HPDE6-E6E7 (cell line): ENCODE data around the gene METTL26.

Experiments used
- DNase-seq: peaks from one replicate; pipeline ENCODE4 v3.0.0; 2011; ENCODE audit warnings: missing footprints; ENCODE audit errors: extremely low spot score

METTL26 gene

DNA sequence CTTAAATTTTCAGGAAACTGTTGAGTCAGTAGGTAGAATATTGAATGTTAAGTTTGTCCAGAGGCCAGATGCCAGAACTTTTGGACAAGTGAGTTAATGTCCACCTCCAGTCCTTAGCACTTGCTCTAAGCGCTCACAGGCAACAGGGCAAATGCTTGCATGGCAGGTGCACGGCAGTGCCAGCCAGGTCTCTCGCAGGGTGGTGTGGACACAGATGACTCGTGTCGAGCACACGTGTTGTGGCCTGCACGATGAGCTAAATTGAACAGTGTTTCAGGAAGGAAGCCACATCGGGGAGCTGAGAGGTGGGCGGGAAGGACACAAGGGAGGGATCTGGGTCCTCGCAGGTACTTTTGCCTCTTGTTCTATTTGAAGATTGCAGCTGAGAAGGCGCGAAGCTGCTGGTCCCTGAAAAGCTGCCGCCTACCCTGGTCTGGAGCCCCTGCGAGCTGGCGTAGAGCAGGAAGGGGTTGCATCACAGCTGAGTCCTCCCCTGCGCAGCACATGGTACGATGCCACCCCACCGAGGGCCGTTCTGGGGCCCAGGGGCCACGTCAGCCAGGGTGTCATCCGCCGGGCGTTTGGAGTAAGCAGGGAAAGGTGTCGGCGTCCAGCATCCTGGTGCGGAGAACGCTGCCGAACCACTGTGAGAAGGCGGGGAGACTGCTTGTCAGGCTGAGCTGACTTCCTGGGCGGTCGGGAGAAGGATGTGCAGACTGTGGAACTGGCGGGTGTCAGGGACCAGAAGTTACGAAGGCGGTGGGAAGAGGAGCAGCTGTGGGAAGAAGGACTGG is 40.0 kb downstream of the METTL26 start:
- no peak for DNase-seq

DNA sequence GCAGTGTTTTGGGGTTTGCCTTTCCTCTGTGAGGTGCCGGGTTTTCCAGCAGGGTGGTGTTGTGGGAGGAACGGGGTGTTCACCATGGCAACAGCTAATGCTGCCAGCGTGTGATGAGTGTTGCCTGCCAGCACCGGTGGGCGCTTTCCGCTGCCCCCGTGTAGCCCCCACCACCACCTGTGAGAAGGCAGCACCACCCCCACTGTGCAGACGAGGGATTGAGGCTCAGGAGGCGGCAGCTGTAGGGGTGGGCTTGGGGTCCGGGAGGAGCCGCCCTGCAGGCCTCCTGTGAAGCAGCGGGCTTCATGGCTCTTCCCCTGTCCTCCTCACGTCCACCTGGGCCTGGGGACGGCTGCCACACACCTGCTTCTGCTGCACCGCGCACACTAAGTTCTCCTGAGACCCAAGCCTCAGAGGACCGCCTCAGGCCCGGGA is 41.0 kb downstream of the METTL26 start:
- no peak for DNase-seq

DNA sequence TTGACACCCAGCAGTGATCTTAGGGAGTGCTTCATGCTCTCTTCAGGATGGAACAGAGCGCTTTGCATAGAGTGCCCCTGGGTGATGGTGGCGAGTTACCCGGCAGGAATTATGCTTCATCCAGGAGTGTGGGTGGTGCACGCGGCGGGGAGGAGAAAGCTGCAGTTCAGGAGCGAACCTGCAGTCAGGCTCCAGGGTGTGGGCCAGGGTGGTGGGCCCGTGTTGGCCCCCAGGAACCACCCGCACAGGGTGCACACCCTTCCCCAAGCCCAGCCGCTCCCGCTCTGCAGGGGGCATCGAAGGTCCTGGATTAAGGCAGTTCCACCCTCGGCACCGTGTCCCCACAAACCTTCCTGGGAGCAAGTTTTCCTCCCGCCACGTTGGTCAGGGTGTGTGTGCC is 42.3 kb downstream of the METTL26 start:
- no peak for DNase-seq

DNA sequence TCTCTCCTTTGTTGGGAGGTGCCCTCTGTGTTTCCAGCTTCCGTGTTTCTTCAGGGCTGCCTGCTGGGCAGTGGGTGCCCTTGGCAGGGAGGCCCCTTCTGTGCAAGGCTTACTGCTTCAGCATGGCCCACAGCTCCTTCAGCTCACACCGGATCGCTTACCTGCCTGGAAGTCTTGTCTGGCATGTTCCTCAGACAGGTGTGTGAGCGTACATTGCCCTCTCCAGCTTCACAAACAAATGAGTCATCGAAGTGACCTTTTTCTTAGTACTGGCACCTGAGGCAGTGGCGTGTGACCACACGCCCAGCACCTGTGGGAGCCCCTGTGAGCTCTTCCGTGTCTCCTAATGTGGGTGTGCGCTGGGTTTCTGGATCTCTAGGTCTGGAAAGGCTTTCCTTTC is 42.7 kb downstream of the METTL26 start:
- peak; percentile 74 for DNase-seq

DNA sequence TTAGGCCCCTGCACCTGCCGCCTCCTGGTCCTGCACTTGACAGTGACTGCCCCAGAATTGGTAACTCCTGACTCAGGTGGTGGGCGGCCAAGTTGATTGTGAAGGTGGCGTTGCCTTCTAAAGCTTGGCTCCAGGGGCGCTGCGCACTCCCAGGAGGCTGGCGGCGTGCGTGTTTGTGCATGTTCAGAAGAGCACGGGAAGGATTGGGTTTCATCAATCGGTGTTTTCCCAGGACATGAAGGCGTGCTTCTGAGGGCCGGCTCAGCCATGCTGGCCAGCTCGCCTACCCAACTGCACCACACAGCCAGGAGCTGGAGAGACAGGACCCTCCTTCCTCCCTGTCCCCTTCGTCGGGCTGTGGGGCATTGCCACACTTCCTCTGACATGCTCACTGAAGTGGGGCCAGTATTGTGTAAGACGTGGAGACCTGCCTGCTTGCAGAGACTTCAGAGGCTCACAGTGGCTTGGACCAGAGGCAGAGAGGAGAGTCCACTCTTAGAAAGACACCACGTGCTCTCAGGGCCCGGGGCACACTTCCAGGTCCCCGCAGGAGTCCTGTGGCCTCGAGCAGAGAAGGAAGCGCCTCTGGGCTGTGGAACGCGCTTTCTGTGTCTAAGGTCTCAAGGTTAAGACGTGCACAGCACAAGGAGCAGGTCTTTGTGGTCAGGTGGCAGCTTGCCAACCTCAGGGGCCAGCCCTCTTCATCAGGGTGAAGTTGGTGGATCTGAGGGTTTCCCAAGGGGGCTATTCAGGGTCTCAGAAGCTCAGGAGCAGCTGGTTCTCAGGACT is 43.4 kb downstream of the METTL26 start:
- DNase-seq: peak; percentile 87

DNA sequence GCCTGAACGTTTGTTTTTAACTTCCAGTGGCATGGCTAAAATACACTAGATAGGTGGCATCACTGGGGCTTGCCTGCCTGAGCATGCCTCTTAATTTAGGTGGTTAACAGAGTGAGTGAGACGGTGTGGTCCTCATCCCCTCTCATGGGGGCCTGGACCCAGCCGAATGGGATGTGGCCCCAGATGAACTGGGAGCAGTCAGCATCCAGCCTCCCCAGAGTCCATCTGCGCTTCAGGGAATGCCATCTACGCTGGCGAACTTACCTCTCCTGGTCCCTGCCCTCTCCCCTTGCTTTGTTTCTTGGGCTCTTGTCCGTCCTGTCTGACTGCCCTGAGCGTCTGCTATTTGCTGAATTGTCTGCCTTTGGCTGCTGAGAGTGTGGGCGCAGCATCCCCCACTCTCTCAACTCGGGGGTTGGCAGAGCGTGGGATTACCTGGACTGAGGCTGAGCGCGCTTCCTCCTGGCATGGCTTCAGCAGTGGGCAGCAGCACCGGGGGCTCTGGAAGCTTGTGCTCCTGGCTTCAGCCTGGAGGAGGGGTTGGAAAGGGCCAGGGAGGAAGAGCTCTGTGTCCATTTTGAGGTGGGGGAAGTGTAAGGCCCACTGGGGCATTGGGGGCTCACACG is 44.1 kb downstream of the METTL26 start:
- DNase-seq: no peak

DNA sequence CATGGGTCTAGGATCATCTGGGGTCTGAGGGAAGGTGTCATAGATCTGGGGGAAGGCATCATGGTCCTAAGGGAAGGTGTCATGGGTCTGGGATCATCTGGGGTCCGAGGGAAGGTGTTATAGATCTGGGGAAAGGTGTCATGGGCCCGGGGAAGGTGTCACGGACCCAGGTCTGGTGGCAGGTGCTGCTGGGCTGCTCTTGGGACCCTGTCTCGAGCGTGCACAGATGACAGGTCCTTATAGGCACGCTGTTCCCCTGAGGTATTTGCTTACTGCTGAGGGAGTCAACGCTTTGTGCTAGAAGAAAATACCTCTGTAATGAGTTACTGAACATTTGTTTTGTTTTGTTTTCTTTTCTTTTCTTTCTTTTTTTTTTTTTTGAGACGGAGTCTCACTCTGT is 44.9 kb downstream of the METTL26 start:
- DNase-seq: no peak

DNA sequence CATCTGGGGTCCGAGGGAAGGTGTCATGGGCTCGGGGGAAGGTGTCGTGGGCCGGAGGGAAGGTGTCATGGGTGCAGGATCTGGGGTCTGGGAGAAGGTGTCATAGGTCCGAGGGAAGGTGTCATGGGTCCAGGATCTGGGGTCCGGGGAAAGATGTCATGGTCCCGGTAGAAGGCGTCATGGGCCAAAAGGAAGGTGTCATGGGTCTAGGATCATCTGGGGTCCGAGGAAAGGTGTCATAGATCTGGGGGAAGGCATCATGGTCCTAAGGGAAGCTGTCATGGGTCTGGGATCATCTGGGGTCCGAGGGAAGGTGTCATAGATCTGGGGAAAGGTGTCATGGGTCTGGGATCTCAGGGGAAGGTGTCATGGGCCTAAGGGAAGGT is 45.3 kb downstream of the METTL26 start:
- DNase-seq: no peak

DNA sequence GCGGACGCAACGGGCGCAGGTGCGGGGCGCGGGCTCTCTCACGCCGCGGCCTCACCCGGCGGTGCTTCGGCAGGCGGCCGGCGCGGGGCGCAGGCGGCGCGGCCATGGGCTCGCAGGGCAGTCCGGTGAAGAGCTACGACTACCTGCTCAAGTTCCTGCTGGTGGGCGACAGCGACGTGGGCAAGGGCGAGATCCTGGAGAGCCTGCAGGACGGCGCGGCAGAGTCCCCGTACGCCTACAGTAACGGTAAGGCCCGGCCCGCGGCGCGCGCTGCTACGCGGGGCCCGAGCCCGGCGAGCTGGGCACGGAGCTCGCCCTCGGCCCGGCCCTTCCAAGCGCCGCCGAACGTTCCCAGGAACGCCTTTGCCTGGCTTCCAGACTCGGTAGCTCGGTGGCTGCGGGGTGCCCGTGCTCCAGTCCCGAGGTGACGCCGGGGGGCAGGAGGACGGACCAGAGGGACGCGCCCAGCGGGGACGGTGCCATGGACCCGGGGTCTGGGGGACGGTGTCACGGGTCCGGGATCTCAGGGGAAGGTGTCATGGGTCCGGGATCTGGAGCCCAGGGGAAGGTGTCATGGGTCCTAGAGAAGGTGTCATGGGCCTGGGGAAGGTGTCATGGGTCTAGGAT is 45.8 kb downstream of the METTL26 start:
- no peak for DNase-seq

DNA sequence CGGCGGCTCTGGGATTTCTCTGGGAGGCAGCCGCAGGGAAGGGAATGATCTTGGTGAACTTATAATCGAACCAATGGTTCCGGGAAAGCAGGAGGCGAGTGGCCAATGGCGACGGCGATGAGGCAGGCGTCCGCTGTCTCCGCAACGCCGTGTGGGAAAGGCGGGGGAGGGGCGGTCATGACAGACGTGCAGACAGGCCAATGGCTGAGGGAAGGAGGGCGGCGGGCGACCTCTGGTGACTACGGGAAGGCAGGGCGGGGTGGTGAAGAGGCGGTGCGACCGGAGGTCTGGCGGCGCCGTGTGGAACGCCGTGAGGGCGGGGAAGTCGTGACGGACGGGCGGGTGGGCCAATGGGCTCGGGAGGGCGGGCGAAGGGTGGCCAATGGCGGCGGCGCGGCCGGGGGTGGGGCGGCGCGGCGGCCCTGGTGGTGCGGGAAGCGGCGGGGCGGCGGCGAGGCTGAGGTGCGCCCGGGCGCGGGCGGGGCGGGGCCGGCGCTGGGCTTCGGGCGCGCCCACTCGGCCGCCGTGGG is 46.4 kb downstream of the METTL26 start, which contains the start of gene RAB40C:
RAB40C (plus strand) TSS at position 409 of the 530 bp plus-strand sequence. CDS start 226 bp downstream, outside the sequence.
- DNase-seq: peak; percentile 86

DNA sequence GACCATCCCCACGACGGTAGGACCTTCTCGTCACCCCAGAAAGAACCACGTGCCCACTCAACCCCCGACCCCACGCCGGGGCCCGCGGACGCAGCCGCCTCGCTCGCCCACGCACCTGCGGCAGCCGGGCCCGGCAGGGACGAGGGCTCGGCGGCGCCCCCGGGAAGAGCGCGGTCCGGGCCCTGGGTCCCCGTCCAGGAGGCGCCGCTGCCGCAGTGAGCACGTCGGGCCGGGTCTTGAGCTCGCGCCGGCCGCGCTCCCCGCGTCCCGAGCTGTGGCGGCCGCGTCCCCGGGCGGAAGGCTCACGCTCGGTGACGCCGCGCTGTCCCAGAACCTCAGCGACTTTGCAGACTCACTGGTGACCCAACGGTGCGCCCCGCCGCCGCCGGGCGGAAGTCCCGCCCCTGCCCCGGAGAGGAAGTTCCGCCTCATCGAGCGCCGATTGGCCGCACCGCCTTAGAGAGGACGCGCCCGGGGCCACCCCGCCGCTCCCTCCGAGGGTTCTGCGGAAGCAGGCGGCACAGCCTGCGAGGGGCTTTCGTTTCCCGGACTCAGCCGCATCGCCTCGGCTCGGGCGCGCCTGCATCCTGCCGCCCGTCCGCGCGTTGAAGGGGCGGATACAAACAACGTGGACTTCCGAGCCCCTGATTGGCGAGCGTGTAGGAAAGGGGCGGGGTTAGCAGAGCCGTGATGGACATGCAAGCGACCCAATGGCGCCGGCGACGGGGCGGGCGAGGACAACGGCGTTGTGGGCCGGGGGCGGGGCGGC is 47.0 kb downstream of the METTL26 start:
- DNase-seq: no peak

DNA sequence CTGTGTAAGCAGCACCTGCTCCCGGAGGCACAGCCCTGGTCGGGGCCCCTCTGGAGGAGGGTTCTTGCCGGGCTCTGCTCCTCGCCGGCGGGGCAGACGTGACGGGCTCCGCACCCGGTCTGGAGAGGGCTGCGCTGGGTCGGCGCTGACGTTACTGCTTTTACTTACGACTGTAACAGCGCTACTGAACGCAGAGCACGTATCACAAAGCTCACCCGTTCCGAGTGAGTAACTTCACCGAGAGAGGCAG is 47.5 kb downstream of the METTL26 start:
- DNase-seq: no peak

DNA sequence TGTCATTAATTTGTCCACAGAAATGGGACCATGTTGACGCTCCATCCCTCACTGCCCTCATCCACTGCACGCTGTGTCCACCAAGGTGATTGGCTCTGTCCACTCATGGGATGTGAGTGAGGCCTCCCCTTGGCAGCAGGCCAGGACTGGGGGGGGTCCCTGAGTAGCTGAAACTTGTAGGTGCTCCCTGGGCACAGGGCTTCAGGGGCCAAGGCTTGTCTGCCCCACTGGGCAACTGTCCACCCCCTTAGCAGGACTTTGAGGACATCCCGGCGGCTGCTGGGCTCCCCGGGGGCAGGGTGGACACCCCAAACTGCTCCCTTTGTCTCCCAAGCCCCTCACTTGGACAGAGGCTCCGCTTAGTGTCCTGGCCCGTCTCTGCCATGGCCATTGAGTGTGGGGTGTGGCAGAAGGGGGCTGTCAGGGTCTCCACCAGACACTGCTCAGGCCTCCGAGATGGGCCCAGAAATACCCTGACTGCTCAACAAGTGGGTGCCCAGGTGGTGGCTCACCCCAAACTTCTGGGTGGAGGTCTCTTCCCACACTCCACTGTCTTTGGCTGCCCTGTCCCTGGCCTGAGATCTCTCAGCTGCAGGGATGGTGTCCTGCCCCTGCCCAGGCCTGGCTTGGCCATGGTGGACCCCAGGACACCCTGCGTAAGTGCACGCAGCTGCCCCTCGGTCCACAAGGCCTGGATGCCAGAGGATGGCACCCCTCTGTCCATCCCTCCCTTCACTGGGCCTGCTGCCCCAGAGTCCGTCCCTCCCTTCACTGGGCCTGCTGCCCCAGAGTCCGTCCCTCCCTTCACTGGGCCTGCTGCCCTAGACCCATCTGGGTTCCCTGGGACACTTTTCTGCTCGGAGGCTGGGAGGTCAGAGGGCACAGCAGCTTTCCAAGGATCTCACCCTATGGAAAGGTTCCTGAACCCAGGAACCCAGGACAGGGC is 49.2 kb downstream of the METTL26 start:
- no peak for DNase-seq

DNA sequence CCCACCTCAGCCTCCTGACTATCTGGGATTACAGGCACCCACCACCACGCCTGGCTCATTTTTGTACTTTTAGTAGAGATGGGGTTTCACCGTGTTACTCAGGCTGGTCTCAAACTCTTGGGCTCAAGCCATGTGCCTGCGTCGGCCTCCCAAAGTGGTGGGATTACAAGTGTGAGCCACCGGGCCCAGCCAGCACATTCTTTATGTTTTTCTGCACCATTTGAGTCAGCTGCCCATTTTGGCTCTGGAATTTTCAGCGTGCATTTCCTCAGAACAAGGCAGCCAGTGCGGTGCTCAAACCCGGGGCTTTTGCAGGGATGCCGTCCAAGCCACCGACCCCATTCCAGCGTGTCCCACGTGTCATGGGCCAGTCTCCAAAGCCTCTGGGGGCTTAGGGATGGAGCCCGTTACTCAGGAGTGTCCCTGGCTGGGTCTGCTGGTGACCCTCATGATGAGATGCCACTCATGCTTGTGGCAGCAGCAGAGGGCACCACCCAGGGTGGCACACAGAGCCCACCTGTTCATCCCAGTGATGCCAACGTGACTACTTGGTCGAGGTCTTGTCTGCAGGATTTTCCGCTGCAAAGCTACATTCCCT is 50.0 kb downstream of the METTL26 start:
- no peak for DNase-seq

DNA sequence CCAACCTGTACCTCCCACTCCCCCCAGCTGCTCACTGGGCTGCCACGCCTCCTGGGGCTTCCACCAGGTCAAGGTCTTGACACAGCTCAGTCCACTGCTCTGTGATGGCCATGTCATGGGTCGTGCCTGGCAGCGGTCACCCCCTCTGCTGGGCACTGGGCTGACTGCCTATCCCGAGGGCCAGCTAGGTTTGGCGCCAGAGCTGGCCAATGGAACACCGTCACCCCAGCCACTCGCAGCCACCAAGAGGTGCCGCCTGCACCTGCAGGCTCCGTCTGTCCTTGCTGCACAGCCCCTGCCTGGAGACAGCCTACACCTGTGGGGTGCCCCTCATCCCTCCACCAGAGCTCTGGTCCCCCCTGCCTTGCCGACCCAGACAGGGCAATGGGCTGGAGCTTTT is 50.8 kb downstream of the METTL26 start:
- DNase-seq: no peak
